ENCODE data around the gene PRDM16.
"Not testable (repeated sequence)": the region's sequence is repeated elsewhere in the genome, so short reads cannot be mapped to it uniquely, and the experiment has no call there.

The PRDM16 gene

DNA sequence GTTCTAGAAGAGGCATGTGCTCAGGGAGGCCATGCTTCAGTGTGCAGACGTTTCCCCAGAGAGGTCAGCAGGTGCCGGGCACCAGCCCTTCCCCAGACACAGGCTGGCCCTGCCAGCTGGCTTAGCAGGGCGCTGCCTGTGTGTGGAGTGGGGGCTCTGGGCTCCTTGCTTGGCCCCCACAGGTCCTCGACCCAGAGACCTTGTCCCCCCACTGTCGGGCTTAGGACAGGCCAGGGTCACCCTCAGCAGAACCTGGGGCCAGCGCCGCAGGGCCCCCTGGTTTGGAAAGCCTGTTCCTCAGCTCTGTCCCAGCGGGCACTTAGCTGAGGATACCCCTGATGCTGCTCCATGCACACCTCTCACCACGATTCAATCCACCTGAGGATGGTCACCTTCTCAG lies 213.2 kb downstream of the PRDM16 start:
- H3K4me1 ChIP-seq: peaks cover 9% of the 10 kb centered on the region; the same call in 1 of the 2 replicates
- no peak for TF ChIP-seq Cebpa-rat (IDR thresholded peaks at IDR 0.05)
- peaks cover 57% of the 10 kb centered on the region for H3K27me3 ChIP-seq
- no peak overlapping the region for H3K27ac ChIP-seq
- no peak overlapping the region for H3K4me3 ChIP-seq
- peaks cover 35% of the 10 kb centered on the region; the same call in 1 of the 2 replicates for H4K20me1 ChIP-seq
- H3K36me3 ChIP-seq: no peaks in the 10 kb centered on the region
- H3K9me3 ChIP-seq: no peaks in the 10 kb centered on the region
- H3K9ac ChIP-seq: no peak overlapping the region
- H3K4me2 ChIP-seq: peak overlapping the region; percentile 55

DNA sequence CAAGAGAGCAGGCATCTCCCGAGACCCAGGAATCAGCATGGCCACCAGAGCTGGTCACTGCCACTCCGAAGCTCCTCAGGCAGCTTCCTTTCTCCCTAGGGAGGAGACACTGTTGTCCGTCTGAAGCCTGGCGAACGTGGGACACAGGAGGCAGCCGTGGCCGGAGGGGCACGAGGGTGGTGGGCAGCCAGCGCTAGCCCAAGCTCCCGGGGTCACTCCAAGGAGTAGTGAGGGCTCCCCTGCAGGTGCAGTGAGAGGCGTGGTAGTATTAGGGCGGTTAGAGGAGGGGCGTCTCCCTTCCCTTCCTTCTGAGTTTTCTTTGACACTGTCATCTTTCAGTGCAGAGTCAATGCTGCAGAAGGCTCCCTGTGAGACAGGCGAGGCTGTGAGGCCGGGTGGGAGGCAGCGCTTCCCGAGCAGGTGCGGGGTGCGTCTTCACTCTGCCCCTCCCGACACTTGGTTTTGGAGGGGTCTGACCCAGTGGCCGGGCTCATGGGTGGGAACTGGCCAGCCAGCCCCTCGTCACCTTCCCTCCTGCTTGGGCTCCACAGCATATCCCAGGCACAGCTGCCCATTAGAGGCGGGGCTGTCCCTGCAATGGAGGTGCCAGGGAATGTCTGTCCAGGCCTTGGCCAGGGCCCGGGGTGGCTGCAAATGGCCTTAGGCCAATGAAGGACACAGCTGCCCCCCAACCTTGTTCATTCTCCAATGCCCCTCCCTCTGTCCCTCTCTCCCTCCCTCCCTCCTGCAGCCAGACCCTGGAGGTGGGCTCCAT lies 213.8 kb downstream of the PRDM16 start:
- peaks cover 9% of the 10 kb centered on the region; the same call in 1 of the 2 replicates for H3K4me1 ChIP-seq
- peaks cover 57% of the 10 kb centered on the region for H3K27me3 ChIP-seq
- H4K20me1 ChIP-seq: peaks cover 35% of the 10 kb centered on the region; the same call in 1 of the 2 replicates
- H3K4me2 ChIP-seq: peak overlapping the region; percentile 55; the same call in 1 of the 2 replicates
- H3K36me3 ChIP-seq: no peaks in the 10 kb centered on the region
- no peak for TF ChIP-seq Cebpa-rat (IDR thresholded peaks at IDR 0.05)
- no peak overlapping the region for H3K4me3 ChIP-seq
- H3K9me3 ChIP-seq: no peaks in the 10 kb centered on the region
- no peak overlapping the region for H3K9ac ChIP-seq
- no peak overlapping the region for H3K27ac ChIP-seq

DNA sequence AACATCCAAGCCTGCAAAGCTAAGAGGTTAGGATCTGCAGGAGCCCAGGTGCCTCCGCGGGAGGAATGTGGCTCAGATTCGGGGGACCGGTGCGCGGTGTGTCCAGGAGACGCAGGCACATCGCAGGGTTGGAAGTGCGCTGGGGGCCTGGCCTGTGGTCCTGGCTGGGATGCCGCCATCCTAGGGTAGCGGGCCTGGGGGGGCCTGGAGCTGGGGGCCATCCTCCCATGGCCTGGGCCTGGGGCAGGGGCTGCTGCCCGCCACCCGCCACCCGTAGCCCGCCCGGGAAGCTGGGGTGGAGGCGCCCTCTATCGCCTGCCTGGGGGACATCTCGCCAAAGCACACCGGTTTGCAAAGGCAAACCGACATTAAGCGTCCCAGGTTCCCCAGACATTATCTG lies 214.8 kb downstream of the PRDM16 start:
- H3K4me2 ChIP-seq: no peak overlapping the region
- TF ChIP-seq Cebpa-rat (IDR thresholded peaks at IDR 0.05): no peak
- peaks cover 52% of the 10 kb centered on the region for H3K27me3 ChIP-seq
- H3K4me3 ChIP-seq: no peak overlapping the region
- H3K9me3 ChIP-seq: no peaks in the 10 kb centered on the region
- H4K20me1 ChIP-seq: peaks cover 33% of the 10 kb centered on the region; the same call in 1 of the 2 replicates
- H3K4me1 ChIP-seq: peaks cover 9% of the 10 kb centered on the region; the same call in 1 of the 2 replicates
- no peaks in the 10 kb centered on the region for H3K36me3 ChIP-seq
- no peak overlapping the region for H3K9ac ChIP-seq
- H3K27ac ChIP-seq: no peak overlapping the region

- H3K36me3 ChIP-seq: no peaks in the 10 kb centered on the region
- peaks cover 27% of the 10 kb centered on the region; the same call in 1 of the 2 replicates for H4K20me1 ChIP-seq
- H3K9ac ChIP-seq: no peak overlapping the region
- no peak overlapping the region for H3K27ac ChIP-seq
- H3K4me3 ChIP-seq: no peak overlapping the region
- peaks cover 9% of the 10 kb centered on the region; the same call in 1 of the 2 replicates for H3K4me1 ChIP-seq
- H3K9me3 ChIP-seq: no peaks in the 10 kb centered on the region
- H3K27me3 ChIP-seq: peaks cover 46% of the 10 kb centered on the region
- H3K4me2 ChIP-seq: no peak overlapping the region
- no peak for TF ChIP-seq Cebpa-rat (IDR thresholded peaks at IDR 0.05)
These were observed 215.7 kb downstream of the PRDM16 start for GRCh38 chr1:3284691-3285090.

DNA sequence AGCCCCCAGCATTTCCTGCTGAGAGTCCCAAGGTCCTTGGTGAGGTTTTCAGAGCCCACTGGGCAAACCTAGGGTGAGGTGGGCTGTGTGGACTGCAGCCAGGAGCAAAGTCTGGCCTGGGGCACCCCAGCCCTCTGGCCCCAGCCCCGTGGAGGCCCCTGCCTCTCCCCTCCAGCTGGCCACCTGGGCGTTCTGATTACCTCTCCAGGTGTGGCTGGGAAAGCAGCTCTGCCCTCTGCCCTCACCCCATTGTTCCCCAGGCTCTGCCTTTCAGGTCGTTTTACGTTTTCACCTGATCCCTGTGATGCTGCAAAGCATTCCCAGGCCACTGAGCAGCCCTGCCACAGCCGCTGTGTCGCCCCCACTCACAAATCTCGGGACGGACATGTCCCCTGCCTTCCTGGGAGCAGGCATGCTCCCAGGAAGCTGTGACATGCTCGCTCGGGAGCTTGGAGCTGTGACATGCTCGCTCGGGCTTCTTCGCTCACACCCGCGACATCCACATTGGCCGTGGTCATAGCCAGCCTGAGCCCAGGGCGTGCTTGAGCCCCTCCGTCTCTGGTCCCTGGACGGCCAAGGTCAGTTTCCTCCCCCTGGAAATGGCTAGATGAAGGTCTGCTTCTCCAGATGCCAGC lies 216.2 kb downstream of the PRDM16 start:
- no peak overlapping the region for H3K4me3 ChIP-seq
- peaks cover 9% of the 10 kb centered on the region; the same call in 1 of the 2 replicates for H3K4me1 ChIP-seq
- no peaks in the 10 kb centered on the region for H3K36me3 ChIP-seq
- no peak for TF ChIP-seq Cebpa-rat (IDR thresholded peaks at IDR 0.05)
- no peak overlapping the region for H3K4me2 ChIP-seq
- peaks cover 45% of the 10 kb centered on the region for H3K27me3 ChIP-seq
- peaks cover 24% of the 10 kb centered on the region; the same call in 1 of the 2 replicates for H4K20me1 ChIP-seq
- no peak overlapping the region for H3K9ac ChIP-seq
- H3K27ac ChIP-seq: no peak overlapping the region
- no peaks in the 10 kb centered on the region for H3K9me3 ChIP-seq

- H3K27ac ChIP-seq, H3K4me1 ChIP-seq, H3K9me3 ChIP-seq, H3K4me2 ChIP-seq, H3K36me3 ChIP-seq, H3K4me3 ChIP-seq, H3K9ac ChIP-seq: not testable (repeated sequence)
- Histone ChIP-seq H3K27me3 (peaks cover 31% of the 10 kb centered on the region), H4K20me1 (peaks cover 12% of the 10 kb centered on the region; the same call in 1 of the 2 replicates)
These were observed 218.1 kb downstream of the PRDM16 start for GRCh38 chr1:3287095-3287494.

GRCh38 chr1:3287656-3288160 lies 218.7 kb downstream of the PRDM16 start:
- no peak overlapping the region for H3K4me2 ChIP-seq
- H3K27me3 ChIP-seq: peaks cover 27% of the 10 kb centered on the region
- TF ChIP-seq Cebpa-rat (IDR thresholded peaks at IDR 0.05): no peak
- H3K27ac ChIP-seq: no peak overlapping the region
- no peaks in the 10 kb centered on the region for H3K9me3 ChIP-seq
- peaks cover 8% of the 10 kb centered on the region; the same call in 1 of the 2 replicates for H4K20me1 ChIP-seq
- no peak overlapping the region for H3K4me3 ChIP-seq
- no peaks in the 10 kb centered on the region for H3K4me1 ChIP-seq
- H3K36me3 ChIP-seq: no peaks in the 10 kb centered on the region
- H3K9ac ChIP-seq: no peak overlapping the region

GRCh38 chr1:3289502-3289901 lies 220.5 kb downstream of the PRDM16 start:
- H3K4me3 ChIP-seq: no peak overlapping the region
- H3K36me3 ChIP-seq: no peaks in the 10 kb centered on the region
- H4K20me1 ChIP-seq: peaks cover 4% of the 10 kb centered on the region; the same call in 1 of the 2 replicates
- no peak for TF ChIP-seq Cebpa-rat (IDR thresholded peaks at IDR 0.05)
- peaks cover 11% of the 10 kb centered on the region for H3K27me3 ChIP-seq
- H3K9me3 ChIP-seq: no peaks in the 10 kb centered on the region
- H3K4me1 ChIP-seq: peaks cover 7% of the 10 kb centered on the region
- no peak overlapping the region for H3K27ac ChIP-seq
- H3K4me2 ChIP-seq: no peak overlapping the region
- no peak overlapping the region for H3K9ac ChIP-seq

- peaks cover 17% of the 10 kb centered on the region for H3K4me1 ChIP-seq
- no peak overlapping the region for H3K4me3 ChIP-seq
- peaks cover 2% of the 10 kb centered on the region; the same call in 1 of the 2 replicates for H3K27me3 ChIP-seq
- H3K9me3 ChIP-seq: no peaks in the 10 kb centered on the region
- no peak overlapping the region for H3K4me2 ChIP-seq
- H3K27ac ChIP-seq: no peak overlapping the region
- H3K36me3 ChIP-seq: no peaks in the 10 kb centered on the region
- no peak overlapping the region for H3K9ac ChIP-seq
- no peak for TF ChIP-seq Cebpa-rat (IDR thresholded peaks at IDR 0.05)
- H4K20me1 ChIP-seq: no peaks in the 10 kb centered on the region; the same call in 1 of the 2 replicates
These were observed 221.4 kb downstream of the PRDM16 start for GRCh38 chr1:3290438-3290837.

GRCh38 chr1:3290915-3291314 lies 221.9 kb downstream of the PRDM16 start:
- no peak overlapping the region for H3K4me3 ChIP-seq
- H3K27me3 ChIP-seq: no peaks in the 10 kb centered on the region
- H3K9me3 ChIP-seq: no peaks in the 10 kb centered on the region
- no peak overlapping the region for H3K4me2 ChIP-seq
- H3K9ac ChIP-seq: no peak overlapping the region
- no peaks in the 10 kb centered on the region; the same call in 1 of the 2 replicates for H4K20me1 ChIP-seq
- TF ChIP-seq Cebpa-rat (IDR thresholded peaks at IDR 0.05): no peak
- no peak overlapping the region for H3K27ac ChIP-seq
- H3K4me1 ChIP-seq: peaks cover 22% of the 10 kb centered on the region
- no peaks in the 10 kb centered on the region for H3K36me3 ChIP-seq

Measured in BLaER1 (cell line).